Esophagus squamous epithelium (tissue), 5 donors: ENCODE results near the gene SYT1. TPM values are rescaled to one million over a fixed set of nuclear protein-coding genes. Genes with fewer than 3 reads are reported as not detected.

Experiments used
- DNase-seq: peaks from one replicate; lab custom pipeline; 2025; lab: John Stamatoyannopoulos, UW
- H3K27ac ChIP-seq, 4 donors: fragments of 200-600 bp; sonication (generic); one replicate each; pipeline ENCODE4 v1.5.1; 2016 to 2019; ENCODE audit warnings: mild to moderate bottlenecking in 1 of 4
- H3K27me3 ChIP-seq, 4 donors: fragments of 200-600 bp; sonication (generic); 1 replicate in 3 of 4; 2 replicates in 1 of 4; pipeline versions ENCODE4 v1.5.1 to v1.6.0; 2017 to 2021; ENCODE audit warnings: antibody characterized with exemption in 1 of 4
- H3K36me3 ChIP-seq, 3 donors: fragments of 200-600 bp; sonication (generic); one replicate each; pipeline ENCODE4 v1.5.1; 2016 to 2019
- H3K4me1 ChIP-seq, 3 donors: fragments of 200-600 bp; sonication (generic); one replicate each; pipeline ENCODE4 v1.5.1; 2017 to 2019
- H3K4me3 ChIP-seq, 4 donors: fragments of 200-600 bp; sonication (generic); 1 replicate in 3 of 4; 2 replicates in 1 of 4; pipeline ENCODE4 v1.5.1; 2016 to 2019; ENCODE audit warnings: mild to moderate bottlenecking in 2 of 4, moderate library complexity in 1 of 4
- H3K9me3 ChIP-seq, 3 donors: fragments of 200-600 bp; sonication (generic); one replicate each; pipeline ENCODE4 v1.5.1; 2016 to 2019
- POLR2A ChIP-seq, 4 donors: fragments of 450-650 bp; IDR thresholded peaks; one replicate each; pipeline ENCODE4 v1.6.1; 2017; ENCODE audit warnings: antibody characterized with exemption in 4 of 4, mild to moderate bottlenecking in 4 of 4, moderate library complexity in 3 of 4
- WGBS, 2 donors: methylation state at CpG; one replicate each; pipeline ENCODE4 v1.1.5; 2018; 5-methylcytosine and 5-hydroxymethylcytosine counted together
- intact Hi-C: fragments of 100-400 bp; cut with DNase I; formaldehyde crosslinking; loops from one replicate; pipeline ENCODE4 v1.15.0; 2022
- total RNA-seq, 4 donors: library from RNA; depleted of rRNA; stranded (reverse); fragments of >200 nt; gene quantifications; one replicate each; pipeline ENCODE4 v1.1.0, GENCODE V29; 2016
- TF ChIP-seq, protein P1 (sequence below), 6 experiments: fragments of 450-650 bp in 4 of 6; fragments of 200-600 bp in 2 of 6; sonication (generic) in 2 of 6; IDR thresholded peaks; one replicate each; pipeline ENCODE4 v1.5.1; 2016 to 2019; ENCODE audit warnings: antibody characterized with exemption in 6 of 6, mild to moderate bottlenecking in 4 of 6, moderate library complexity in 4 of 6
- donor health status: DM: yes; HTN: yes; CAD: no.

SYT1 gene
- total RNA-seq, 4 donors from 2014 or later, result 0.26 to 2.7 TPM; not detected in 2

GRCh38 chr12:79069009-79069408, 204.4 kb downstream of the SYT1 start:
- no peak for DNase-seq
- Histone ChIP-seq H3K36me3 (no peaks in the 10 kb centered on the region), H3K27ac (no peak overlapping the region), H3K4me3 (no peak overlapping the region), H3K4me1 (no peaks in the 10 kb centered on the region), H3K9me3 (no peaks in the 10 kb centered on the region), H3K27me3 (no peaks in the 10 kb centered on the region)
- TF ChIP-seq, protein P1, sequence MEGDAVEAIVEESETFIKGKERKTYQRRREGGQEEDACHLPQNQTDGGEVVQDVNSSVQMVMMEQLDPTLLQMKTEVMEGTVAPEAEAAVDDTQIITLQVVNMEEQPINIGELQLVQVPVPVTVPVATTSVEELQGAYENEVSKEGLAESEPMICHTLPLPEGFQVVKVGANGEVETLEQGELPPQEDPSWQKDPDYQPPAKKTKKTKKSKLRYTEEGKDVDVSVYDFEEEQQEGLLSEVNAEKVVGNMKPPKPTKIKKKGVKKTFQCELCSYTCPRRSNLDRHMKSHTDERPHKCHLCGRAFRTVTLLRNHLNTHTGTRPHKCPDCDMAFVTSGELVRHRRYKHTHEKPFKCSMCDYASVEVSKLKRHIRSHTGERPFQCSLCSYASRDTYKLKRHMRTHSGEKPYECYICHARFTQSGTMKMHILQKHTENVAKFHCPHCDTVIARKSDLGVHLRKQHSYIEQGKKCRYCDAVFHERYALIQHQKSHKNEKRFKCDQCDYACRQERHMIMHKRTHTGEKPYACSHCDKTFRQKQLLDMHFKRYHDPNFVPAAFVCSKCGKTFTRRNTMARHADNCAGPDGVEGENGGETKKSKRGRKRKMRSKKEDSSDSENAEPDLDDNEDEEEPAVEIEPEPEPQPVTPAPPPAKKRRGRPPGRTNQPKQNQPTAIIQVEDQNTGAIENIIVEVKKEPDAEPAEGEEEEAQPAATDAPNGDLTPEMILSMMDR (IDR thresholded peaks at IDR 0.05), result no peak
- TF ChIP-seq POLR2A (IDR thresholded peaks at IDR 0.05), result no peak
- intact Hi-C loops, result no loop called here

DNA sequence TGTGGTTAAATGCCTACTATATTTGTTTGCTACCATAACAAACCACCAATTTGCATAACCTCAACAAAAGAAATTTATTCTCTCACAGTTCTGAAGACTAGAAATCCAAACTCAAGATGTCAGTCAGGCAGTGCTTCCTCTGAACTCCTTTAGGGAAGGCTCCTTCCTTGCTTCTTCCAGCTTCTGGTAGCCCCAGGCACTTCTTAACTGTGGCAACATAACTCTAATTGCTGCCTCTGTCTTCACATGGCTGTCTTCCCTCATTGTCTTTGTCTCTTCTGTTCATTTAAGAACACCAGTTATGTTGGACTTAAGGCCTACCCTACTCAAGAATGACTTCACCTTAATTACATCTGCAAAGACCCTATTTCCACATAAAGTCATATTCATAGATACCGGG, 206.9 kb downstream of the SYT1 start:
- Histone ChIP-seq H3K36me3 (no peaks in the 10 kb centered on the region), H3K9me3 (no peaks in the 10 kb centered on the region), H3K27me3 (no peaks in the 10 kb centered on the region), H3K4me1 (no peaks in the 10 kb centered on the region), H3K4me3 (no peak overlapping the region), H3K27ac (no peak overlapping the region)
- intact Hi-C loops, result no loop called here
- WGBS, 2 donors, result 93 to 95% methylated on average over 1 of the region's 1 CpG
- DNase-seq, result no peak
- no peak for TF ChIP-seq POLR2A (IDR thresholded peaks at IDR 0.05)
- TF ChIP-seq, protein P1 (IDR thresholded peaks at IDR 0.05), result no peak

- DNase-seq, result no peak
- Histone ChIP-seq H3K4me3 (no peak overlapping the region), H3K27ac (no peak overlapping the region), H3K27me3 (no peaks in the 10 kb centered on the region), H3K36me3 (no peaks in the 10 kb centered on the region), H3K4me1 (no peaks in the 10 kb centered on the region), H3K9me3 (no peaks in the 10 kb centered on the region)
- intact Hi-C loops, result no loop called here
- TF ChIP-seq, protein P1 (IDR thresholded peaks at IDR 0.05), result no peak
- TF ChIP-seq POLR2A (IDR thresholded peaks at IDR 0.05), result no peak
- 85 to 95% methylated on average over 2 of the region's 2 CpGs for WGBS, 2 donors
Measured at GRCh38 chr12:79073506-79073905, 208.9 kb downstream of the SYT1 start.

GRCh38 chr12:79082595-79082994, 218.0 kb downstream of the SYT1 start:
- no peak for TF ChIP-seq POLR2A (IDR thresholded peaks at IDR 0.05)
- TF ChIP-seq, protein P1 (IDR thresholded peaks at IDR 0.05), result no peak
- Histone ChIP-seq H3K4me3 (no peak overlapping the region), H3K27ac (no peak overlapping the region), H3K9me3 (no peaks in the 10 kb centered on the region), H3K27me3 (no peaks in the 10 kb centered on the region), H3K4me1 (no peaks in the 10 kb centered on the region), H3K36me3 (no peaks in the 10 kb centered on the region)
- intact Hi-C loops, result no loop called here
- 12 to 67% methylated on average over 1 of the region's 1 CpG for WGBS, 2 donors
- DNase-seq, result no peak

GRCh38 chr12:79083181-79083580, 218.6 kb downstream of the SYT1 start:
- intact Hi-C loops, result no loop called here
- Histone ChIP-seq H3K27me3 (no peaks in the 10 kb centered on the region), H3K4me1 (no peaks in the 10 kb centered on the region), H3K27ac (no peak overlapping the region), H3K4me3 (no peak overlapping the region), H3K9me3 (no peaks in the 10 kb centered on the region), H3K36me3 (no peaks in the 10 kb centered on the region)
- TF ChIP-seq, protein P1 (IDR thresholded peaks at IDR 0.05), result no peak
- TF ChIP-seq POLR2A (IDR thresholded peaks at IDR 0.05), result no peak
- no peak for DNase-seq
